SH-SY5Y (cell line): ENCODE data around the gene SNX4.

Experiments
- GATA2 ChIP-seq: IDR thresholded peaks from 2 replicates; pipeline ENCODE4 v1.6.1; 2011; ENCODE audit warnings: mild to moderate bottlenecking, low read depth, low read length
- GATA3 ChIP-seq: IDR thresholded peaks from 2 replicates; pipeline ENCODE4 v1.6.1; 2011; ENCODE audit warnings: low read depth, mild to moderate bottlenecking, low read length, moderate library complexity

DNA sequence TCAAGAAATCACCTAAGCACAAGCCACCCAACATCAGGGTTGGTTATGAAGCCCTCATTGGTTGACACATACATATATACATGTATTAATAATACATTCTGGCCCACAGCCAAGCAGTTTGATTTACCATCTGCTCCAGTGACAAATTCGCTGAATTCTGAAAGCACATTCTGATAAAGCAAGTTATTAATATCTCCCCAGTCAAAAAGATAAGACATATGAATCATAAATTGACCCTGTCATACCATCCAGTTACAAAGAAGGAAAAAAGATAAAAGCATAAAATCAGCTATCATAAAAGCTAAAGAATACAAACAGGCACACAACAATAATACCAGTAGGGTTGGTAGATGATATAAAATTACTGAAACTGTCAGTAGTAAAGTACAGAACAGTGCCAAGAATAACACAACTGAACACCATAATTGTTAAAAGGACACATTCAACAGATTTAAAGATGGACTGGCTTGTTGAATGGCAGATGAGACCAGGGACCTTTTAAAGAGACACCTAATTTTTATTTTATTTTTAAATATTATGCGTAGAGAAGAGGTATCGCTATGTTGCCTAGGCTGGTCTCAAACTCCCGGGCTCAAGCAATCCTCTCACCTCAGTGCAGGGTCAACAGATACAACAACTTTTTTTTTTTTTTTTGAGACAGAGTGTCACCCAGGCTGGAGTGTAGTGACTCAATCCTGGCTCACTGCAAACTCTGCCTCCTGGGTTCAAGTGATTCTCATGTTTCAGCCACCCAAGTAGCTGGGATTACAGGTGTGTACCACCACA is 7.7 kb downstream of the SNX4 start:
- TF ChIP-seq GATA2 (peak; percentile 42), GATA3 (no peak)
